Panc1 (cell line): ENCODE results near the gene FNBP1L. TPM values are rescaled to one million over a fixed set of nuclear protein-coding genes. Genes with fewer than 3 reads are reported as not detected.

Experiments used
- ATAC-seq: fragments of 200-7000 bp; cut with Tn5 transposase; 2 replicates; pipeline ENCODE4 v1.9.1; 2020; ENCODE audit warnings: mild to moderate bottlenecking, moderate library complexity
- BruUV-seq: library from RNA; stranded (reverse); fragments of 400-500 nt; replicated peaks from 2 replicates; lab custom pipeline; 2021; lab: Mats Ljungman, UMichigan
- CTCF ChIA-PET: fragments of 300-600 bp; sonication (Branson Sonifier 250); formaldehyde crosslinking; loops from one replicate; lab custom pipeline; 2022; ENCODE audit warnings: antibody characterized with exemption; lab: Charles Lee
- POLR2A ChIA-PET: fragments of 300-600 bp; sonication (Branson Sonifier 250); formaldehyde crosslinking; loops from one replicate; lab custom pipeline; 2022; ENCODE audit warnings: antibody characterized with exemption; lab: Charles Lee
- DNase-seq: peaks from one replicate; pipeline ENCODE4 v3.0.0-alpha.2; 2010; ENCODE audit warnings: low read depth, low spot score
- H3K27ac ChIP-seq: 2 replicates; pipeline ENCODE4 v1.5.1; 2011; ENCODE audit warnings: mild to moderate bottlenecking, low read length, inconsistent platforms
- H3K27me3 ChIP-seq: fragments of 200-500 bp; sonication (Bioruptor generic); 2 replicates; pipeline ENCODE4 v1.6.0; 2014; ENCODE audit warnings: low read length, inconsistent platforms; ENCODE audit not compliant: control insufficient read depth, insufficient read depth
- H3K36me3 ChIP-seq: fragments of 200-500 bp; sonication (Bioruptor generic); 2 replicates; pipeline ENCODE4 v1.5.1; 2014; ENCODE audit warnings: inconsistent platforms, mild to moderate bottlenecking, low read length, moderate library complexity; ENCODE audit not compliant: control insufficient read depth, insufficient read depth
- H3K4me1 ChIP-seq: 2 replicates; pipeline ENCODE4 v1.5.1; 2011; ENCODE audit warnings: inconsistent platforms, mild to moderate bottlenecking, low read length, moderate library complexity; ENCODE audit not compliant: control insufficient read depth, insufficient read depth
- H3K4me3 ChIP-seq, 2 experiments: 2 replicates each; pipeline ENCODE4 v1.5.1; 2011 to 2012; ENCODE audit warnings: low read depth in 2 of 2, low read length in 2 of 2, mild to moderate bottlenecking in 2 of 2, inconsistent platforms in 1 of 2, moderate library complexity in 1 of 2
- H3K9me3 ChIP-seq: fragments of 200-500 bp; sonication (Bioruptor generic); 2 replicates; pipeline ENCODE4 v1.5.1; 2014; ENCODE audit warnings: low read depth, mild to moderate bottlenecking, inconsistent platforms, low read length, moderate library complexity; ENCODE audit not compliant: control insufficient read depth, insufficient read depth
- POLR2AphosphoS5 ChIP-seq: IDR thresholded peaks from 2 replicates; pipeline ENCODE4 v1.6.1; 2012; ENCODE audit warnings: mild to moderate bottlenecking, low read depth, low read length, moderate library complexity
- SIN3A ChIP-seq: IDR thresholded peaks from 2 replicates; pipeline ENCODE4 v1.6.1; 2012; ENCODE audit warnings: low read depth, mild to moderate bottlenecking, low read length, moderate library complexity, borderline replicate concordance; ENCODE audit not compliant: insufficient read depth
- TCF7L2 ChIP-seq: IDR thresholded peaks from 2 replicates; pipeline ENCODE4 v1.6.1; 2011; ENCODE audit warnings: mild to moderate bottlenecking, low read depth, low read length, inconsistent platforms
- in situ Hi-C: cut with HindIII; loops from 2 replicates; pipeline ENCODE4 v1.10.0; 2016; ENCODE audit warnings: low sequenced_read_pairs, low pct_unique_long_range_greater_than_20kb
- intact Hi-C: fragments of 100-400 bp; cut with micrococcal nuclease; formaldehyde crosslinking; loops from one replicate; pipeline ENCODE4 v1.10.0; 2022; ENCODE audit not compliant: unreplicated experiment
- total RNA-seq: library from RNA; stranded (reverse); gene quantifications from one replicate; pipeline ENCODE4 v1.2.1, GENCODE V29; 2021; ENCODE audit not compliant: unreplicated experiment
- TF ChIP-seq, protein P1 (sequence below), 2 experiments: IDR thresholded peaks; 2 replicates each; pipeline ENCODE4 v1.6.1; 2011 to 2012; ENCODE audit warnings: low read depth in 2 of 2, control low read depth in 1 of 2, low read length in 1 of 2, mild to moderate bottlenecking in 1 of 2, moderate library complexity in 1 of 2; ENCODE audit not compliant: insufficient read depth in 1 of 2
- TF ChIP-seq, protein P2 (sequence below): fragments of 450-650 bp; IDR thresholded peaks from 2 replicates; pipeline ENCODE4 v1.5.1; 2017; ENCODE audit warnings: mild to moderate bottlenecking

The FNBP1L gene
- total RNA-seq, 1 experiment from 2014 or later = 25.1 TPM

DNA sequence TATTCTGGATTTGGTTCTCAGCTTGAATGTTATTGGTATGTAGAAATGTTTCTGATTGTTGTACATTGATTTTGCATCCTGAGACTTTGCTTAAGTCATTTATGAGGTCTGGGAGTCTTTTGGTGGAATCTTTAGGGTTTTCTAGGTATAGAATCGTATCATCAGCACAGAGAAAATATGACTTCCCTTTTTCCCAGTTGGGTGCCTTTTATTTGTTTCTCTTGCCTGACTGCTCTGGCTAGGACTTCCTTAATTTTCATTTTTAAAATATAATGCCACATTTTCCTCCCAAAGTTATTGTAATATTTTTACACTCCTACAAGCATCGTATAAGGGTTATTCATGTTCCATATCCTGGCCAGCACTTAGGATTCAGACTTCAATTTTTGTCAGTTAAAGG is 111.1 kb downstream of the FNBP1L start:
- in situ Hi-C loops = no loop called here

DNA sequence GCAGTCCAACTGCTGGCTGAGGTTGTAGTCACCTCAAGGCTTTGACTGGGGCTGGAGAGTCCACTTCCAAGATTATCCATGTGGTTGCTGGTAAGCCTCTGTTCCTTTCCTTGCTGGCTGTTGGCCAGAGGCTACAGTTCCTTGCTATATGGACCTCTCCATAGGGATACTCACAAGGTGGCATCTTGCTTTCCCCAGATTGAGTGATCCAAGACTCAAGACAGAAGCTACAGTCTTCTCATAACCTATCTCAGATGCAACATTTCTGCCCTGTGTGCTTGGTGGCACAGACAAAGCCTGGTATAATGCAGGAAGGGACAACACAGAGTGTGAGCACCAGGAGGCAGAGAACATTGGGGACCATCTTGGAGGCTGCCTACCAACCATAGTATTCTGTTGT is 111.8 kb downstream of the FNBP1L start:
- H3K27ac ChIP-seq = no peak overlapping the region
- intact Hi-C loops = no loop called here

More for the DNA sequence above, 111.1 kb downstream of the FNBP1L start:
- intact Hi-C loops = no loop called here
- DNase-seq (no peak), ATAC-seq (no peak)
- POLR2A ChIA-PET = no interaction called here
- H3K4me1 ChIP-seq = peaks cover 8% of the 10 kb centered on the region
- no peak overlapping the region for H3K27ac ChIP-seq
- CTCF ChIA-PET = no interaction called here
- no peak for TF ChIP-seq POLR2AphosphoS5
- TF ChIP-seq, protein P1, sequence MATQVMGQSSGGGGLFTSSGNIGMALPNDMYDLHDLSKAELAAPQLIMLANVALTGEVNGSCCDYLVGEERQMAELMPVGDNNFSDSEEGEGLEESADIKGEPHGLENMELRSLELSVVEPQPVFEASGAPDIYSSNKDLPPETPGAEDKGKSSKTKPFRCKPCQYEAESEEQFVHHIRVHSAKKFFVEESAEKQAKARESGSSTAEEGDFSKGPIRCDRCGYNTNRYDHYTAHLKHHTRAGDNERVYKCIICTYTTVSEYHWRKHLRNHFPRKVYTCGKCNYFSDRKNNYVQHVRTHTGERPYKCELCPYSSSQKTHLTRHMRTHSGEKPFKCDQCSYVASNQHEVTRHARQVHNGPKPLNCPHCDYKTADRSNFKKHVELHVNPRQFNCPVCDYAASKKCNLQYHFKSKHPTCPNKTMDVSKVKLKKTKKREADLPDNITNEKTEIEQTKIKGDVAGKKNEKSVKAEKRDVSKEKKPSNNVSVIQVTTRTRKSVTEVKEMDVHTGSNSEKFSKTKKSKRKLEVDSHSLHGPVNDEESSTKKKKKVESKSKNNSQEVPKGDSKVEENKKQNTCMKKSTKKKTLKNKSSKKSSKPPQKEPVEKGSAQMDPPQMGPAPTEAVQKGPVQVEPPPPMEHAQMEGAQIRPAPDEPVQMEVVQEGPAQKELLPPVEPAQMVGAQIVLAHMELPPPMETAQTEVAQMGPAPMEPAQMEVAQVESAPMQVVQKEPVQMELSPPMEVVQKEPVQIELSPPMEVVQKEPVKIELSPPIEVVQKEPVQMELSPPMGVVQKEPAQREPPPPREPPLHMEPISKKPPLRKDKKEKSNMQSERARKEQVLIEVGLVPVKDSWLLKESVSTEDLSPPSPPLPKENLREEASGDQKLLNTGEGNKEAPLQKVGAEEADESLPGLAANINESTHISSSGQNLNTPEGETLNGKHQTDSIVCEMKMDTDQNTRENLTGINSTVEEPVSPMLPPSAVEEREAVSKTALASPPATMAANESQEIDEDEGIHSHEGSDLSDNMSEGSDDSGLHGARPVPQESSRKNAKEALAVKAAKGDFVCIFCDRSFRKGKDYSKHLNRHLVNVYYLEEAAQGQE (IDR thresholded peaks at IDR 0.05; ENCODE audit: insufficient read depth in 1 of 2, low read depth in 2 of 2, low read length in 1 of 2) = no peak
- TF ChIP-seq TCF7L2 = no peak
- no peak for TF ChIP-seq SIN3A
- TF ChIP-seq, protein P2, sequence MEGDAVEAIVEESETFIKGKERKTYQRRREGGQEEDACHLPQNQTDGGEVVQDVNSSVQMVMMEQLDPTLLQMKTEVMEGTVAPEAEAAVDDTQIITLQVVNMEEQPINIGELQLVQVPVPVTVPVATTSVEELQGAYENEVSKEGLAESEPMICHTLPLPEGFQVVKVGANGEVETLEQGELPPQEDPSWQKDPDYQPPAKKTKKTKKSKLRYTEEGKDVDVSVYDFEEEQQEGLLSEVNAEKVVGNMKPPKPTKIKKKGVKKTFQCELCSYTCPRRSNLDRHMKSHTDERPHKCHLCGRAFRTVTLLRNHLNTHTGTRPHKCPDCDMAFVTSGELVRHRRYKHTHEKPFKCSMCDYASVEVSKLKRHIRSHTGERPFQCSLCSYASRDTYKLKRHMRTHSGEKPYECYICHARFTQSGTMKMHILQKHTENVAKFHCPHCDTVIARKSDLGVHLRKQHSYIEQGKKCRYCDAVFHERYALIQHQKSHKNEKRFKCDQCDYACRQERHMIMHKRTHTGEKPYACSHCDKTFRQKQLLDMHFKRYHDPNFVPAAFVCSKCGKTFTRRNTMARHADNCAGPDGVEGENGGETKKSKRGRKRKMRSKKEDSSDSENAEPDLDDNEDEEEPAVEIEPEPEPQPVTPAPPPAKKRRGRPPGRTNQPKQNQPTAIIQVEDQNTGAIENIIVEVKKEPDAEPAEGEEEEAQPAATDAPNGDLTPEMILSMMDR = no peak
- H3K27me3 ChIP-seq = no peaks in the 10 kb centered on the region
- H3K9me3 ChIP-seq = no peaks in the 10 kb centered on the region
- peaks cover 3% of the 10 kb centered on the region; the same call in 1 of the 2 replicates for H3K36me3 ChIP-seq
- H3K4me3 ChIP-seq = no peak overlapping the region
- no TSS peak for BruUV-seq

More for the DNA sequence above, 111.8 kb downstream of the FNBP1L start:
- in situ Hi-C loops = no loop called here
- TF ChIP-seq TCF7L2 (no peak), POLR2AphosphoS5 (no peak), SIN3A (no peak)
- TF ChIP-seq, protein P1 (IDR thresholded peaks at IDR 0.05; ENCODE audit: insufficient read depth in 1 of 2, low read depth in 2 of 2, low read length in 1 of 2) = no peak
- TF ChIP-seq, protein P2 = no peak
- DNase-seq = no peak
- ChIA-PET CTCF (no interaction called here), POLR2A (no interaction called here)
- H3K27me3 ChIP-seq = no peaks in the 10 kb centered on the region
- no TSS peak for BruUV-seq
- H3K4me3 ChIP-seq = no peak overlapping the region
- peaks cover 6% of the 10 kb centered on the region for H3K4me1 ChIP-seq
- no peak for ATAC-seq
- H3K36me3 ChIP-seq = peaks cover 3% of the 10 kb centered on the region; the same call in 1 of the 2 replicates
- no peaks in the 10 kb centered on the region for H3K9me3 ChIP-seq
